MM.1S (cell line): ENCODE results near the gene COX5A.

ENCODE experiments used
- DNase-seq: peaks from one replicate; pipeline ENCODE4 v3.0.0-alpha.2; 2015
- H2AFZ ChIP-seq: fragments of 300-600 bp; sonication (generic); 2 replicates; pipeline ENCODE4 v1.6.0; 2016; ENCODE audit warnings: antibody characterized with exemption, low read length
- H3F3A ChIP-seq: fragments of 300-600 bp; sonication (generic); 2 replicates; pipeline ENCODE4 v1.6.1; 2016; ENCODE audit warnings: mild to moderate bottlenecking, antibody characterized with exemption, low read length, moderate library complexity, mixed read lengths; ENCODE audit not compliant: insufficient read depth
- H3K27ac ChIP-seq: fragments of 300-600 bp; sonication (generic); 2 replicates; pipeline ENCODE4 v1.5.1; 2016; ENCODE audit warnings: mild to moderate bottlenecking, low read length
- H3K27me3 ChIP-seq: fragments of 300-600 bp; sonication (generic); replicated peaks from 2 replicates; pipeline ENCODE4 v1.6.0; 2016; ENCODE audit warnings: low read length; ENCODE audit not compliant: insufficient read depth
- H3K36me3 ChIP-seq: fragments of 300-600 bp; sonication (generic); replicated peaks from 2 replicates; pipeline ENCODE4 v1.6.1; 2016; ENCODE audit warnings: mild to moderate bottlenecking, low read length, mixed read lengths; ENCODE audit not compliant: insufficient read depth
- H3K4me1 ChIP-seq: fragments of 300-600 bp; sonication (generic); 2 replicates; pipeline ENCODE4 v1.6.1; 2016; ENCODE audit warnings: low read length, mixed read lengths
- H3K4me2 ChIP-seq: fragments of 300-600 bp; sonication (generic); 2 replicates; pipeline ENCODE4 v1.6.0; 2016; ENCODE audit warnings: low read depth, low read length
- H3K4me3 ChIP-seq: fragments of 300-600 bp; sonication (generic); 2 replicates; pipeline ENCODE4 v1.5.1; 2016; ENCODE audit warnings: low read length, mixed read lengths
- H3K79me2 ChIP-seq: fragments of 300-600 bp; sonication (generic); 2 replicates; pipeline ENCODE4 v1.6.1; 2016; ENCODE audit warnings: mixed run types, low read length, mixed read lengths
- H3K9ac ChIP-seq: fragments of 300-600 bp; sonication (generic); 2 replicates; pipeline ENCODE4 v1.6.1; 2016; ENCODE audit warnings: low read length, mixed read lengths
- H3K9me2 ChIP-seq: fragments of 300-600 bp; sonication (generic); replicated peaks from 2 replicates; pipeline ENCODE4 v1.6.1; 2016; ENCODE audit warnings: mild to moderate bottlenecking, low read length, mixed read lengths; ENCODE audit not compliant: insufficient read depth
- H3K9me3 ChIP-seq: fragments of 300-600 bp; sonication (generic); replicated peaks from 2 replicates; pipeline ENCODE4 v1.6.1; 2016; ENCODE audit warnings: mild to moderate bottlenecking, low read length, mixed read lengths; ENCODE audit not compliant: insufficient read depth
- H4K20me1 ChIP-seq: fragments of 300-600 bp; sonication (generic); 2 replicates; pipeline ENCODE4 v1.6.1; 2016; ENCODE audit warnings: mild to moderate bottlenecking, low read length, moderate library complexity, mixed read lengths; ENCODE audit not compliant: insufficient read depth
- EZH2 ChIP-seq: fragments of 300-600 bp; sonication (generic); optimal IDR thresholded peaks from 2 replicates; pipeline ENCODE3; 2017; ENCODE audit warnings: low read depth, mild to moderate bottlenecking, antibody characterized with exemption, low read length, mixed read lengths
- EZH2phosphoT487 ChIP-seq: fragments of 300-600 bp; sonication (generic); IDR thresholded peaks from 2 replicates; pipeline ENCODE4 v1.6.1; 2018; ENCODE audit warnings: antibody characterized with exemption, low read length
- TF ChIP-seq, protein P1 (sequence below): fragments of 300-600 bp; sonication (generic); IDR thresholded peaks from 2 replicates; pipeline ENCODE4 v1.5.1; 2016; ENCODE audit warnings: antibody characterized with exemption, low read length, mixed read lengths

COX5A gene

DNA sequence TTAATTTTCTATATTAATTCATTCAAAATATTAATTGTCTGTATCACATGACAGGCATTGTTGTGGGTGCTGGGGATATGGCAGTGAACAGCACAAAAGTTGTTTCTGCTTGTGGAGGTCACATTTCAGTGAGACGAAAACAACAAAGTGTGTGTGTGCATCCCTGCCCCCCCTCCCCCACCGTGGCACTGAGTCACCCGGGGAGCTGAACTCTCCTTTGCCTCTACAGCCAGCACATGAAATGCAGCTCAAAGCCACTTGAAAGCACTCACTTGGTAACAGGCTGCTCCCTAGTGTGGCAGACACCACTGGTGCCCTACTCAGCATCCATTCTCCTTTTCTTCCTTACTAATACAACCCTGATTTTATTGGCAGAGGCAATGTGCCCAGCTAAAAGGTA, 40.6 kb upstream of the COX5A start:
- Histone ChIP-seq H3K27me3 (no peaks in the 10 kb centered on the region), H3F3A (peaks cover under 1% of the 10 kb centered on the region), H2AFZ (no peak overlapping the region), H3K9me3 (no peaks in the 10 kb centered on the region), H3K27ac (no peak overlapping the region), H4K20me1 (no peaks in the 10 kb centered on the region), H3K4me3 (no peak overlapping the region), H3K9me2 (no peaks in the 10 kb centered on the region), H3K9ac (no peak overlapping the region), H3K36me3 (no peaks in the 10 kb centered on the region), H3K4me1 (peaks cover 1% of the 10 kb centered on the region), H3K4me2 (no peak overlapping the region), H3K79me2 (no peaks in the 10 kb centered on the region)
- TF ChIP-seq EZH2phosphoT487, result no peak
- TF ChIP-seq, protein P1, sequence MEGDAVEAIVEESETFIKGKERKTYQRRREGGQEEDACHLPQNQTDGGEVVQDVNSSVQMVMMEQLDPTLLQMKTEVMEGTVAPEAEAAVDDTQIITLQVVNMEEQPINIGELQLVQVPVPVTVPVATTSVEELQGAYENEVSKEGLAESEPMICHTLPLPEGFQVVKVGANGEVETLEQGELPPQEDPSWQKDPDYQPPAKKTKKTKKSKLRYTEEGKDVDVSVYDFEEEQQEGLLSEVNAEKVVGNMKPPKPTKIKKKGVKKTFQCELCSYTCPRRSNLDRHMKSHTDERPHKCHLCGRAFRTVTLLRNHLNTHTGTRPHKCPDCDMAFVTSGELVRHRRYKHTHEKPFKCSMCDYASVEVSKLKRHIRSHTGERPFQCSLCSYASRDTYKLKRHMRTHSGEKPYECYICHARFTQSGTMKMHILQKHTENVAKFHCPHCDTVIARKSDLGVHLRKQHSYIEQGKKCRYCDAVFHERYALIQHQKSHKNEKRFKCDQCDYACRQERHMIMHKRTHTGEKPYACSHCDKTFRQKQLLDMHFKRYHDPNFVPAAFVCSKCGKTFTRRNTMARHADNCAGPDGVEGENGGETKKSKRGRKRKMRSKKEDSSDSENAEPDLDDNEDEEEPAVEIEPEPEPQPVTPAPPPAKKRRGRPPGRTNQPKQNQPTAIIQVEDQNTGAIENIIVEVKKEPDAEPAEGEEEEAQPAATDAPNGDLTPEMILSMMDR, result no peak
- no peak for TF ChIP-seq EZH2
- no peak for DNase-seq

DNA sequence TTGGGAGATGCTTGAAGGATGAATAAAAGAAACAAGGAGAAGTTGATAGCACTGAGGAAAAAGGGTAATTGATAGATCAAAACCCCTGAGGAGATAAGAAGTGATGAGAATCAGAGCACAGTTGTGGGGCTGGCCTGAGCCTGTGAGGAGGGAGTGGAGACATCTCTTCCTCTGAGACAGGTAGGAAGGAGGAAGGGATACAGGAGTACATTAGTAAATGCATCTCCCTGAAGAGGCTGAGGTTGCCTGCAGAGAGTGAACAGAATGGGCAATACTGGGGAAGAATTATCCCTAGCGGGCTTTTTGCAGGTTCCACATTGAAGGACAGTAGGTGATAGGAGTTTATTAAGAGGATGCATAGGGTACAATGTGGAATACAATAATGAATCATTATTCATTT, 40.2 kb upstream of the COX5A start:
- no peak overlapping the region for H2AFZ ChIP-seq
- no peaks in the 10 kb centered on the region for H3K4me1 ChIP-seq
- TF ChIP-seq EZH2 (no peak), EZH2phosphoT487 (no peak)
- TF ChIP-seq, protein P1, result no peak
- no peaks in the 10 kb centered on the region for H3K79me2 ChIP-seq
- no peak overlapping the region for H3K4me3 ChIP-seq
- no peaks in the 10 kb centered on the region for H3K36me3 ChIP-seq
- H3K27me3 ChIP-seq, result no peaks in the 10 kb centered on the region
- H4K20me1 ChIP-seq, result no peaks in the 10 kb centered on the region
- H3K9me3 ChIP-seq, result no peaks in the 10 kb centered on the region
- no peaks in the 10 kb centered on the region for H3K9me2 ChIP-seq
- no peak overlapping the region for H3K9ac ChIP-seq
- no peak for DNase-seq
- no peaks in the 10 kb centered on the region for H3F3A ChIP-seq
- no peak overlapping the region for H3K4me2 ChIP-seq
- no peak overlapping the region for H3K27ac ChIP-seq

DNA sequence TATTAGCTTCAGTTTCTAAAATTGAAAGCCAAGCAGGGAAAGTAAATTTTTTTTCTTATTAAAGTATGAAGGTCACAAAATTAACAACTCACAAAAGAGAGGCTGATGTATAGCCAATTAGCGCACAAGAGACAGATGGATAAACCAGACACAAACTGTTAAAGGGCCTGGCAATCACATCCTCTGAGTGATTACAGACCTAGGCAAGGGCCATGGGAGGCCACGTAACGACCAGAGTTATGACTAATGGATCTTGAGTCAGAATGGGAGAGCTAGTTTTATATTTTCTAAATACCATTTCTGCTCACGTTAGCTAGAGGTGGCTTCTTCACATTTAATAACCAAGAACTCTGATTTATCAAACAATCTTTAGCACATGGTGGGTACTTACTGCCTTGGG, 39.7 kb upstream of the COX5A start:
- Histone ChIP-seq H3F3A (no peaks in the 10 kb centered on the region), H3K4me2 (no peak overlapping the region), H3K27ac (no peak overlapping the region), H3K4me3 (no peak overlapping the region), H3K27me3 (no peaks in the 10 kb centered on the region), H4K20me1 (no peaks in the 10 kb centered on the region), H3K79me2 (no peaks in the 10 kb centered on the region), H3K36me3 (no peaks in the 10 kb centered on the region), H3K9ac (no peak overlapping the region), H3K9me3 (no peaks in the 10 kb centered on the region), H2AFZ (no peak overlapping the region), H3K9me2 (no peaks in the 10 kb centered on the region), H3K4me1 (no peaks in the 10 kb centered on the region)
- no peak for TF ChIP-seq EZH2phosphoT487
- TF ChIP-seq EZH2, result no peak
- TF ChIP-seq, protein P1, result no peak
- DNase-seq, result no peak
